Mesothelial cell of epicardium (in vitro differentiated cells): ENCODE data around the gene ITPR2. TPM values are rescaled to one million over a fixed set of nuclear protein-coding genes. Genes with fewer than 3 reads are reported as not detected.

Experiments
- DNase-seq, 2 experiments: peaks; one replicate each; pipeline ENCODE4 v3.0.0; 2021; ENCODE audit warnings: low spot score in 2 of 2; ENCODE audit not compliant: unreplicated experiment in 2 of 2
- H3K27ac Mint-ChIP-seq: 2 replicates; pipeline ENCODE4 v1.8.0; 2021; ENCODE audit warnings: mixed read lengths
- H3K27me3 Mint-ChIP-seq: 2 replicates; pipeline ENCODE4 v1.8.0; 2021; ENCODE audit warnings: low read depth, mixed read lengths
- H3K36me3 Mint-ChIP-seq: 2 replicates; pipeline ENCODE4 v1.8.0; 2021; ENCODE audit warnings: mixed read lengths
- H3K4me1 Mint-ChIP-seq: 2 replicates; pipeline ENCODE4 v1.8.0; 2021; ENCODE audit warnings: mixed read lengths
- H3K4me3 Mint-ChIP-seq: 2 replicates; pipeline ENCODE4 v1.8.0; 2021; ENCODE audit warnings: mild to moderate bottlenecking, moderate library complexity, mixed read lengths
- H3K9me3 Mint-ChIP-seq: 2 replicates; pipeline ENCODE4 v1.8.0; 2021; ENCODE audit warnings: mixed read lengths
- total RNA-seq: library from RNA; stranded (reverse); gene quantifications from 3 replicates; pipeline ENCODE4 v1.2.1, GENCODE V29; 2021
- TF ChIP-seq, protein P1 (sequence below): fragments of 200-600 bp; sonication (generic); IDR thresholded peaks from one replicate; pipeline ENCODE4 v1.5.0; 2021; ENCODE audit warnings: antibody characterized with exemption; ENCODE audit not compliant: unreplicated experiment

ITPR2 gene
- total RNA-seq, 1 donor from 2014 or later: 62.3 TPM

DNA sequence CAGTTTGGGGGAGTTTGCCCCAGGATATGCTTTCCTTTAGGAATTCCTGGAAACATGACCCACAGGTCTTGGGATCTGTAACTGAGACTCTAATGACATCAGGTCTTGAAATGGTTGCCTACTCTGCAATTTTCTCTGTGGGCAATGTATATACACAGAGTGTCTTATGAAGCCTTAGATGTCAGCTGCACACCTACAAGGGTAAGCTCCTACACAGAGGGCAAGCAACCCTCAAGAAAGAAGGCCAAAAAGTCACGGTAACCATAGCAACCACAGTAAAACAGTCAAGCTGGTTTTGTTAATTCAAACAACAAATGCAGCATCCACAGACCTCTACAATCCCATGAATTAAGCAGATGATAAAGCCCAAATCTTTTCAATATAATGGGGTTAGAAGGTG, 344.6 kb downstream of the ITPR2 start:
- H3K27ac Mint-ChIP-seq: no peak overlapping the region
- no peak for DNase-seq
- peaks cover 37% of the 10 kb centered on the region for H3K36me3 Mint-ChIP-seq
- H3K4me1 Mint-ChIP-seq: peaks cover 4% of the 10 kb centered on the region
- no peaks in the 10 kb centered on the region for H3K27me3 Mint-ChIP-seq
- H3K4me3 Mint-ChIP-seq: no peak overlapping the region
- TF ChIP-seq, protein P1, sequence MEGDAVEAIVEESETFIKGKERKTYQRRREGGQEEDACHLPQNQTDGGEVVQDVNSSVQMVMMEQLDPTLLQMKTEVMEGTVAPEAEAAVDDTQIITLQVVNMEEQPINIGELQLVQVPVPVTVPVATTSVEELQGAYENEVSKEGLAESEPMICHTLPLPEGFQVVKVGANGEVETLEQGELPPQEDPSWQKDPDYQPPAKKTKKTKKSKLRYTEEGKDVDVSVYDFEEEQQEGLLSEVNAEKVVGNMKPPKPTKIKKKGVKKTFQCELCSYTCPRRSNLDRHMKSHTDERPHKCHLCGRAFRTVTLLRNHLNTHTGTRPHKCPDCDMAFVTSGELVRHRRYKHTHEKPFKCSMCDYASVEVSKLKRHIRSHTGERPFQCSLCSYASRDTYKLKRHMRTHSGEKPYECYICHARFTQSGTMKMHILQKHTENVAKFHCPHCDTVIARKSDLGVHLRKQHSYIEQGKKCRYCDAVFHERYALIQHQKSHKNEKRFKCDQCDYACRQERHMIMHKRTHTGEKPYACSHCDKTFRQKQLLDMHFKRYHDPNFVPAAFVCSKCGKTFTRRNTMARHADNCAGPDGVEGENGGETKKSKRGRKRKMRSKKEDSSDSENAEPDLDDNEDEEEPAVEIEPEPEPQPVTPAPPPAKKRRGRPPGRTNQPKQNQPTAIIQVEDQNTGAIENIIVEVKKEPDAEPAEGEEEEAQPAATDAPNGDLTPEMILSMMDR: no peak
- H3K9me3 Mint-ChIP-seq: peaks cover 3% of the 10 kb centered on the region

DNA sequence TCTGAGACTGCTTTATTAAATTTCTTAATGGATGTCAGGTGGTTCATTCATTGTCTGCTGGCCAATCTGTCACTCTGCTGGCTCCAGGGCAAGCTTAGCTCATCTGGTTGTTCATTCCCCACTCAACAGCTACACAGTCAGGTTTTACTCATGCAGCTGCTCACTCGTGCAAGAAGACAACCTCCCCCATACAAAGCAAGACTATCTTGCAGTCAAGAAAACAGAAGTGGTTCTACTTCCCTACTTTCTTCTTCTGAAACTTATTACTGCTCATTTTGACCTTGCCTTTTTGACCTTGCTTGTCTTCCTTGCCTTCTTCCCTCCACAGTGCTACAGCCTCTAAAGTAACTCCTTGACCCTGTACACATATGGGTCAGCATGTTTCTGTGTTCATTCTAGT, 359.7 kb downstream of the ITPR2 start:
- Mint-ChIP-seq H3K36me3 (peaks cover 48% of the 10 kb centered on the region), H3K9me3 (peaks cover 14% of the 10 kb centered on the region), H3K27me3 (no peaks in the 10 kb centered on the region), H3K4me1 (peaks cover 1% of the 10 kb centered on the region), H3K4me3 (no peak overlapping the region), H3K27ac (no peak overlapping the region)
- DNase-seq: no peak
- TF ChIP-seq, protein P1: no peak

DNA sequence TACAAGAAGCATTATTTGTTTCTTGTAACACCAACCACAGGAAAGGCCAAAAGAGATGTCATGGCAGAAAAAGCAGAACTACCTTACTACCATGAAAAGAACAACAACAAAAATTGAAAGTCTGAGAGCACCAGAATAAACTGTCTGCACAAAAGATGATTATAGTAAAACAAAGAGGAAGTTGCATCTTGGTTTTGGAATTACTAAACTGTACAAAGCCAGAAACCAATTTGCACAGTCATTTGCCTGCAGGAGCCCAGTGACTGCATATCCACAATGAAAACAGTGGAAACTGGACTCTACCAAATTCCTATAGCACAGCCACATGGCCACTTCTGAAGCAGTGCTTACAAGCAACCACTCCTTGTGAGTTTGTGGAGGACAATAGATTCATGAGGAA, 361.4 kb downstream of the ITPR2 start:
- TF ChIP-seq, protein P1: no peak
- H3K4me3 Mint-ChIP-seq: no peak overlapping the region
- H3K27me3 Mint-ChIP-seq: no peaks in the 10 kb centered on the region
- H3K36me3 Mint-ChIP-seq: peaks cover 39% of the 10 kb centered on the region
- H3K27ac Mint-ChIP-seq: no peak overlapping the region
- peaks cover 6% of the 10 kb centered on the region for H3K4me1 Mint-ChIP-seq
- no peak for DNase-seq
- H3K9me3 Mint-ChIP-seq: peaks cover 8% of the 10 kb centered on the region

DNA sequence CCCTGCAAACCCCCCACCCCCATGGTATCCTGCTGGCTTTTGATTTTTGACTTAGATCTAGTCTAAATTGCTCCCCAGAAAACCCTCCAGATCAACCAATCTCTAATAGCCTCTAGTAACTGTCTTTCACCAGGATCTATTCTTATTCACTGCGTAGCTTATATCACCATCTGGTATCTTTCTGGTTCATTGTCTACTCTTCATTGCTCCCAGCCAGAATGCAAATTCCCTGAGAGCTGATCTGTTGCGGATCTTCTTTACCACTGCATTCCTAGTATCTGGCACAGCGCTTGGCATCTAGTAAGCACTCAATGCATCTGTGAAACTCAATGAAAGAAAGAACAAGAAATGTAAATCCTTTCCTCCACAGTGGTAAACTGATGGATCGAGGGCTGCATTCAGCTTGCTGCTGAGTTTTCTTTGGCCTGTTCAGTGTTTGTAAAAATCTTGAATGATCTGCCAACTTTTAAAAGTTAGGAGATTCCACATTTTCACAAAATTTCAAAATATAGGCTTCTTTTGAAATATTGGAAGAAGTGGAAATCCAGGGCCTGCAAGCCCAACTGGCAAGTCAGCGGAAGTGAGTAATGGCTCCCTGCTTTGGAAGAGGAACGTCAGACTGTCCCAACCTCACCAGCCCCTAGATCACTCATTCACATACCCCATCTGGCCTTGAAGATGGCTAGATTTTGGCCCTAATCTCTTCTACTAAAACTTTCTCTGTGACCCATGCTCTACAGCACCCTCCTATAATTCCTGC, 363.4 kb downstream of the ITPR2 start:
- Mint-ChIP-seq H3K4me1 (peaks cover 6% of the 10 kb centered on the region), H3K36me3 (peaks cover 29% of the 10 kb centered on the region), H3K9me3 (no peaks in the 10 kb centered on the region), H3K4me3 (no peak overlapping the region), H3K27ac (no peak overlapping the region), H3K27me3 (no peaks in the 10 kb centered on the region)
- TF ChIP-seq, protein P1: no peak
- DNase-seq: no peak

DNA sequence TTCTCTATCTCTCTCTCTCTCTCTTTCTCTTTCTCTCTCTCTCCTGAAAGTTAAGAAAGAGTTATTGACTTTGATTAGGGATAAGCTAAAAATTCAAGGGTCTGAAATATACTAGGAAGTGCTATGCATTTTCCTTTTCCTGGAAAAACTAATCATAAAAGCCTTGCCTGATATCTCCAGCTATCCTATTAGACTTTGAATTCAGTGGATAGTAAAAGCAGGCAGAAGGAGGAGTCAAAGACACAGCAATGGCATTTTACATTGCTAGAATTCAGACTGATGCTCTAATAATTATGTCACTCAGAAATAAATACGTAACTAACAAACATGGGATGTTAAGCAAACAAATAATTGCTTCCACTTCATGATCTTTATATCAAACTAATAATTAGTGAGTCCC, 365.6 kb downstream of the ITPR2 start:
- Mint-ChIP-seq H3K9me3 (no peaks in the 10 kb centered on the region), H3K36me3 (peaks cover 16% of the 10 kb centered on the region), H3K27ac (no peak overlapping the region), H3K4me1 (peaks cover 6% of the 10 kb centered on the region), H3K4me3 (no peak overlapping the region), H3K27me3 (no peaks in the 10 kb centered on the region)
- TF ChIP-seq, protein P1: no peak
- no peak for DNase-seq
